Ishikawa (cell line): ENCODE data around the gene ZNF423.

Experiments
- CEBPB ChIP-seq: IDR thresholded peaks from 2 replicates; pipeline ENCODE4 v1.6.1; 2012
- CREB1 ChIP-seq: IDR thresholded peaks from 2 replicates; pipeline ENCODE4 v1.6.1; 2012; ENCODE audit warnings: low read depth
- EGR1 ChIP-seq: IDR thresholded peaks from 2 replicates; pipeline ENCODE4 v1.6.1; 2012
- EP300 ChIP-seq: IDR thresholded peaks from 2 replicates; pipeline ENCODE4 v1.6.1; 2012; ENCODE audit warnings: borderline replicate concordance
- FOXM1 ChIP-seq: IDR thresholded peaks from 2 replicates; pipeline ENCODE4 v1.6.1; 2012; ENCODE audit warnings: low read depth, borderline replicate concordance
- NFIC ChIP-seq: IDR thresholded peaks from 2 replicates; pipeline ENCODE4 v1.6.1; 2012
- RAD21 ChIP-seq: IDR thresholded peaks from 2 replicates; pipeline ENCODE4 v1.6.1; 2012; ENCODE audit warnings: low read depth
- TAF1 ChIP-seq: IDR thresholded peaks from 2 replicates; pipeline ENCODE4 v1.6.1; 2012; ENCODE audit warnings: low read depth, mild to moderate bottlenecking
- TCF12 ChIP-seq: IDR thresholded peaks from 2 replicates; pipeline ENCODE4 v1.6.1; 2012; ENCODE audit warnings: low read depth
- TEAD4 ChIP-seq: IDR thresholded peaks from 2 replicates; pipeline ENCODE4 v1.6.1; 2012
- YY1 ChIP-seq: IDR thresholded peaks from 2 replicates; pipeline ENCODE4 v1.6.1; 2012; ENCODE audit warnings: low read depth
- ZBTB7A ChIP-seq: IDR thresholded peaks from 2 replicates; pipeline ENCODE4 v1.6.1; 2012; ENCODE audit warnings: low read depth
- TF ChIP-seq, protein P1 (sequence below): IDR thresholded peaks from 2 replicates; pipeline ENCODE4 v1.6.1; 2012
- TF ChIP-seq, protein P2 (sequence below): IDR thresholded peaks from 2 replicates; pipeline ENCODE4 v1.6.1; 2012
- TF ChIP-seq, protein P3 (sequence below): IDR thresholded peaks from 2 replicates; pipeline ENCODE4 v1.6.1; 2012; ENCODE audit warnings: low read depth, mild to moderate bottlenecking

The ZNF423 gene

DNA sequence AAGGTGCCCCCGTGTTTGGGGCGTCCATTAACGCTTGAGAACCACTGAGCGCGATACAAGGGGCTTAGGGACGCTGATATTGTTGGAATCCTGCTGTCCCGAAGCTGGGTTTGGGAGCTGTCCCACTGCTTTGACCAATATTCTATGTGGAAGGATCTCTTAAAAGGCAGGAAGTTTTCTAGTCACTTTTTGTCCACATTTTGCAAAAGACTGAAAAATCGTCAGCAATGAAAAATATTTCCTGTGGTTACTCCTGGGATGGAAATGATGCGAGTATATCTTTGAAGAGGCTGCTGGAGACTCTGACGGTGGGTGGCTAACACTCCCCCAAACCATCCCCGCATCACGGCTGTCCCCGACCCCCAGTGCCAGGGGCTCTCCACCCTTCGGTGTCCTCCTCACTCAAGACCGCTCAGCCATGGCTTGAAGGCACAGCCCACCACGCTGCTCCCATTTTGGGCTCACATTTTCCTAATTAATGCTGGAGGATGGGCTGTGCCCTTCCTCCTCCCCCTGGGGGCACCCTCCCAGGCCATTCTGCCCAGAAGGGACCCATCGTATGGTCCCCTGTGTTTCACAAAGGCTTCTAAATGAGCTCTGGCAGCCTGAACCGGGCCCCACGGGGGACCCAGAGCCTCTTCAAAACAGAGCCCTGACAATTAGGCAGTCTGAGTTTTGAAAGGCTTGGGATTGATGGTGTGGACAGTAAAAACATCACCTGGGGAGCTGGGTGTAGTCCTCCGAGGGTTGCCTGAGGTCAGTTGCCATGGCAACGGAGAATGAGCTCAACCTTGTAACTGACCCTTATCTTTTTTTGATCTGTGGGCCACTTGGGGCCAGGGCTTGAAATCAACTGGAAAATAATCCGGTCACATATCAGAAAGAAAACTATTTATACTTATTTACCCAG is 323.7 kb downstream of the ZNF423 start:
- no peak for TF ChIP-seq CREB1

GRCh38 chr16:49531425-49531824 is 324.5 kb downstream of the ZNF423 start:
- TF ChIP-seq, protein P1, sequence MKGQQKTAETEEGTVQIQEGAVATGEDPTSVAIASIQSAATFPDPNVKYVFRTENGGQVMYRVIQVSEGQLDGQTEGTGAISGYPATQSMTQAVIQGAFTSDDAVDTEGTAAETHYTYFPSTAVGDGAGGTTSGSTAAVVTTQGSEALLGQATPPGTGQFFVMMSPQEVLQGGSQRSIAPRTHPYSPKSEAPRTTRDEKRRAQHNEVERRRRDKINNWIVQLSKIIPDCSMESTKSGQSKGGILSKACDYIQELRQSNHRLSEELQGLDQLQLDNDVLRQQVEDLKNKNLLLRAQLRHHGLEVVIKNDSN, result no peak
- TF ChIP-seq TEAD4 (no peak), FOXM1 (no peak), CEBPB (no peak), CREB1 (no peak), TAF1 (no peak), RAD21 (no peak), EGR1 (no peak), TCF12 (no peak), EP300 (no peak), NFIC (no peak), YY1 (no peak), ZBTB7A (no peak)
- TF ChIP-seq, protein P2, sequence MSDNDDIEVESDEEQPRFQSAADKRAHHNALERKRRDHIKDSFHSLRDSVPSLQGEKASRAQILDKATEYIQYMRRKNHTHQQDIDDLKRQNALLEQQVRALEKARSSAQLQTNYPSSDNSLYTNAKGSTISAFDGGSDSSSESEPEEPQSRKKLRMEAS, result no peak
- TF ChIP-seq, protein P3, sequence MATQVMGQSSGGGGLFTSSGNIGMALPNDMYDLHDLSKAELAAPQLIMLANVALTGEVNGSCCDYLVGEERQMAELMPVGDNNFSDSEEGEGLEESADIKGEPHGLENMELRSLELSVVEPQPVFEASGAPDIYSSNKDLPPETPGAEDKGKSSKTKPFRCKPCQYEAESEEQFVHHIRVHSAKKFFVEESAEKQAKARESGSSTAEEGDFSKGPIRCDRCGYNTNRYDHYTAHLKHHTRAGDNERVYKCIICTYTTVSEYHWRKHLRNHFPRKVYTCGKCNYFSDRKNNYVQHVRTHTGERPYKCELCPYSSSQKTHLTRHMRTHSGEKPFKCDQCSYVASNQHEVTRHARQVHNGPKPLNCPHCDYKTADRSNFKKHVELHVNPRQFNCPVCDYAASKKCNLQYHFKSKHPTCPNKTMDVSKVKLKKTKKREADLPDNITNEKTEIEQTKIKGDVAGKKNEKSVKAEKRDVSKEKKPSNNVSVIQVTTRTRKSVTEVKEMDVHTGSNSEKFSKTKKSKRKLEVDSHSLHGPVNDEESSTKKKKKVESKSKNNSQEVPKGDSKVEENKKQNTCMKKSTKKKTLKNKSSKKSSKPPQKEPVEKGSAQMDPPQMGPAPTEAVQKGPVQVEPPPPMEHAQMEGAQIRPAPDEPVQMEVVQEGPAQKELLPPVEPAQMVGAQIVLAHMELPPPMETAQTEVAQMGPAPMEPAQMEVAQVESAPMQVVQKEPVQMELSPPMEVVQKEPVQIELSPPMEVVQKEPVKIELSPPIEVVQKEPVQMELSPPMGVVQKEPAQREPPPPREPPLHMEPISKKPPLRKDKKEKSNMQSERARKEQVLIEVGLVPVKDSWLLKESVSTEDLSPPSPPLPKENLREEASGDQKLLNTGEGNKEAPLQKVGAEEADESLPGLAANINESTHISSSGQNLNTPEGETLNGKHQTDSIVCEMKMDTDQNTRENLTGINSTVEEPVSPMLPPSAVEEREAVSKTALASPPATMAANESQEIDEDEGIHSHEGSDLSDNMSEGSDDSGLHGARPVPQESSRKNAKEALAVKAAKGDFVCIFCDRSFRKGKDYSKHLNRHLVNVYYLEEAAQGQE, result no peak

DNA sequence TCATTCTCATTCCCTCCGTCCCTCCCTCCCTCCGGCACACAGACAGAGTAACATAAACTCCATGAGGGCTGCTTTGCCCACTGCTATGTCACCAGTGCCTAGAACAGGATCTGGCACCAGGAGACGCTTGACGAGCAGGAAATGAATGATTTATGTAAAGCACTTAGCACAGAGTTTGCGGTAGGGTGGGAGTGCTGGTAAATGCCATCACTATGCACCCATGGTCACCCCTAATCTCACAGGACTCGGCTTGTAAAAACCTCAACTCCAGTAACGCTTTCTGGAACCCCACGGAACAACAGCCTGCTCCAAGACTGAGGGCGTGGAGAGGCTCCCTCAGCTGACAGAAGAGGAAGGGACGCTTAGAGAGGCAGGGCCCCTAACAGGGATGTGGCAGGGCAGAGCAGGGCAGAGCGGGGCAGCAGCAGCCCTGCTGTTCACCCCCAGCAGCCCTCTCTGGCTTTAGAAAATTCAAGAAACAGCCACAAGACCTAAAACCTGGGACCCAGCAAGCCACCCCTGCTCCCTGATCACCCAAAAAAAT is 325.4 kb downstream of the ZNF423 start:
- TF ChIP-seq TEAD4 (no peak), EP300 (no peak), CREB1 (no peak), YY1 (no peak), NFIC (no peak), EGR1 (no peak), TCF12 (no peak), FOXM1 (no peak), CEBPB (no peak), ZBTB7A (no peak), RAD21 (no peak), TAF1 (no peak)
- TF ChIP-seq, protein P2, result no peak
- TF ChIP-seq, protein P3, result no peak
- TF ChIP-seq, protein P1, result no peak

GRCh38 chr16:49529411-49530045 is 326.4 kb downstream of the ZNF423 start:
- TF ChIP-seq EP300, result peak; percentile 31; the same call in 1 of the 2 replicates
- TF ChIP-seq NFIC, result 0 out of 2 replicates have a peak, but pooled peaks have one; percentile 33
- TF ChIP-seq YY1, result 0 out of 2 replicates have a peak, but pooled peaks have one; percentile 45
- TF ChIP-seq TCF12, result peak; percentile 58
- no peak for TF ChIP-seq TAF1
- TF ChIP-seq, protein P1, result no peak

DNA sequence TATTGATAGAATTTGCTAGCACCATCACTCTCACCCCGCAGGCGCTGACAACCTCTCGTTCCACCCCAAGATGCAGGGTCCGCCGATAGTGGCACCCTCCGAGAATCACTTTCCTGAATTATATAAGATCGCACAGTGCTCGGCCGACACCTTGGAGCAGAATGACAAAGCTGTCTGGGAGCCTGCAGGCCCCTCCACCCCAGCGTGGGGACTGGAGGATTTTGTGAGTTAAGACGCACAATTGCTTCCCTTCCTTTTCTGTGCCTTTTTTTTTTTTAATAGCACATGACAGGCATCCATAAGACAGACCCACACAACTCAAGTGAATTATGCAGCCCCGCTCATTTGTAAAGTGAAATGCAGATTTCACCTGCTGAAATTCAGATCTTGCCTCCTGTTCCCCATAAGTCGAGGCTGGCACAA is 327.0 kb downstream of the ZNF423 start:
- TF ChIP-seq RAD21 (no peak), TAF1 (no peak), EGR1 (no peak), TEAD4 (no peak), YY1 (no peak), NFIC (no peak), TCF12 (no peak), CEBPB (no peak), ZBTB7A (no peak), EP300 (no peak), CREB1 (no peak), FOXM1 (no peak)
- TF ChIP-seq, protein P1, result no peak
- TF ChIP-seq, protein P2, result no peak
- TF ChIP-seq, protein P3, result no peak
